DND-41 (cell line): Measurements from ENCODE around the gene SPARC.
A peak's percentile ranks its signal among the peaks of the same experiment; 100 is the strongest.

Experiments
- ATAC-seq: fragments of 200-7000 bp; cut with Tn5 transposase; 3 replicates; pipeline ENCODE4 v1.9.1; 2021; ENCODE audit warnings: low read depth; ENCODE audit not compliant: insufficient read depth
- DNase-seq: peaks from one replicate; pipeline ENCODE4 v3.0.0-alpha.2; 2020
- H2AFZ ChIP-seq: 2 replicates; pipeline ENCODE4 v1.6.0; 2012; ENCODE audit warnings: low read depth, low read length
- H3K27ac ChIP-seq: 2 replicates; pipeline ENCODE4 v1.5.1; 2012; ENCODE audit warnings: low read length, inconsistent platforms
- H3K27me3 ChIP-seq: fragments of 200-600 bp; sonication (generic); 2 replicates; pipeline ENCODE4 v1.6.0; 2012; ENCODE audit warnings: low read length, mild to moderate bottlenecking, inconsistent platforms; ENCODE audit not compliant: insufficient read depth, poor library complexity
- H3K36me3 ChIP-seq: 2 replicates; pipeline ENCODE4 v1.5.1; 2012; ENCODE audit warnings: low read length, inconsistent platforms; ENCODE audit not compliant: insufficient read depth
- H3K4me1 ChIP-seq: 2 replicates; pipeline ENCODE4 v1.5.1; 2012; ENCODE audit warnings: mild to moderate bottlenecking, low read length; ENCODE audit not compliant: insufficient read depth
- H3K4me2 ChIP-seq: 2 replicates; pipeline ENCODE4 v1.6.0; 2012; ENCODE audit warnings: mild to moderate bottlenecking, moderate library complexity, low read length, inconsistent platforms; ENCODE audit not compliant: insufficient read depth
- H3K4me3 ChIP-seq, 2 experiments: fragments of 200-600 bp in 1 of 2; shearing (Covaris generic) in 1 of 2; 2 replicates each; pipeline ENCODE4 v1.5.1; 2012 to 2016; ENCODE audit warnings: inconsistent platforms in 2 of 2, low read length in 2 of 2, mild to moderate bottlenecking in 2 of 2, low read depth in 1 of 2, moderate library complexity in 1 of 2
- H3K79me2 ChIP-seq: 2 replicates; pipeline ENCODE4 v1.6.0; 2012; ENCODE audit warnings: low read length, inconsistent platforms; ENCODE audit not compliant: insufficient read depth
- H3K9ac ChIP-seq: 2 replicates; pipeline ENCODE4 v1.6.0; 2012; ENCODE audit warnings: low read depth, mild to moderate bottlenecking, inconsistent platforms, low read length, moderate library complexity
- H3K9me3 ChIP-seq: 2 replicates; pipeline ENCODE4 v1.5.1; 2012; ENCODE audit warnings: low read length, moderate library complexity, mild to moderate bottlenecking, inconsistent platforms; ENCODE audit not compliant: insufficient read depth, severe bottlenecking
- H4K20me1 ChIP-seq: 2 replicates; pipeline ENCODE4 v1.6.0; 2012; ENCODE audit warnings: low read length; ENCODE audit not compliant: insufficient read depth
- CTCF ChIP-seq: IDR thresholded peaks from 2 replicates; pipeline ENCODE4 v1.5.1; 2012; ENCODE audit warnings: borderline replicate concordance, low read length, moderate library complexity, mild to moderate bottlenecking; ENCODE audit not compliant: poor library complexity, severe bottlenecking; ENCODE audit errors: extremely low read depth
- EZH2 ChIP-seq: IDR thresholded peaks from 3 replicates; pipeline ENCODE4 v1.6.1; 2012; ENCODE audit warnings: borderline replicate concordance, low read depth, mild to moderate bottlenecking, moderate library complexity, low read length, inconsistent platforms; ENCODE audit not compliant: severe bottlenecking

Gene SPARC

GRCh38 chr5:151719228-151720000, 32.7 kb upstream of the SPARC start:
- Histone ChIP-seq H3K4me2 (no peak overlapping the region), H3K36me3 (no peaks in the 10 kb centered on the region), H3K27ac (no peak overlapping the region), H3K4me3 (no peak overlapping the region), H3K27me3 (no peaks in the 10 kb centered on the region), H3K4me1 (no peaks in the 10 kb centered on the region), H3K79me2 (no peaks in the 10 kb centered on the region), H3K9me3 (no peaks in the 10 kb centered on the region), H3K9ac (no peak overlapping the region), H2AFZ (no peak overlapping the region), H4K20me1 (no peaks in the 10 kb centered on the region)
- peak; percentile 27 for DNase-seq
- TF ChIP-seq EZH2 = no peak
- peak; percentile 53 for TF ChIP-seq CTCF
- peak; percentile 56; the same call in 2 of the 3 replicates for ATAC-seq

GRCh38 chr5:151718646-151719045, 31.9 kb upstream of the SPARC start:
- no peak overlapping the region for H3K4me2 ChIP-seq
- no peaks in the 10 kb centered on the region for H3K36me3 ChIP-seq
- no peak overlapping the region for H3K9ac ChIP-seq
- TF ChIP-seq CTCF = no peak
- TF ChIP-seq EZH2 = no peak
- H4K20me1 ChIP-seq = no peaks in the 10 kb centered on the region
- ATAC-seq (no peak), DNase-seq (no peak)
- no peak overlapping the region for H3K27ac ChIP-seq
- H3K27me3 ChIP-seq = no peaks in the 10 kb centered on the region
- H3K4me3 ChIP-seq = no peak overlapping the region
- H3K9me3 ChIP-seq = no peaks in the 10 kb centered on the region
- H3K79me2 ChIP-seq = no peaks in the 10 kb centered on the region
- H3K4me1 ChIP-seq = no peaks in the 10 kb centered on the region
- no peak overlapping the region for H2AFZ ChIP-seq

- H4K20me1 ChIP-seq = no peaks in the 10 kb centered on the region
- no peaks in the 10 kb centered on the region for H3K9me3 ChIP-seq
- H3K9ac ChIP-seq = no peak overlapping the region
- TF ChIP-seq CTCF = no peak
- no peak for TF ChIP-seq EZH2
- no peaks in the 10 kb centered on the region for H3K27me3 ChIP-seq
- DNase-seq = no peak
- H3K36me3 ChIP-seq = no peaks in the 10 kb centered on the region
- no peaks in the 10 kb centered on the region for H3K79me2 ChIP-seq
- H3K4me2 ChIP-seq = no peak overlapping the region
- no peak overlapping the region for H2AFZ ChIP-seq
- ATAC-seq = no peak
- H3K27ac ChIP-seq = no peak overlapping the region
- H3K4me3 ChIP-seq = no peak overlapping the region
- no peaks in the 10 kb centered on the region for H3K4me1 ChIP-seq
Measured at GRCh38 chr5:151718153-151718552, 31.4 kb upstream of the SPARC start.
